ENCODE results near the gene RUFY3. TPM values are rescaled to one million over a fixed set of nuclear protein-coding genes. Genes with fewer than 3 reads are reported as not detected.

Gene RUFY3
- total and polyA plus RNA-seq, 9 of the 15 experiments (the other 6 are each of a cell fraction or from before 2014, with no cell fraction given), result 4.2 to 31.1 (median 21.5) TPM

- TF ChIP-seq ZNF175 (CRISPR knock-in tag; IDR thresholded peaks at IDR 0.05; ENCODE audit: low read depth), result no peak
- TF ChIP-seq MAFF (IDR thresholded peaks at IDR 0.05; ENCODE audit: low read length), result peak; percentile 95
- no peak for TF ChIP-seq STAT6 (CRISPR knock-in tag; IDR thresholded peaks at IDR 0.05)
- no peak for TF ChIP-seq NCOA4 (IDR thresholded peaks at IDR 0.05; ENCODE audit: partially characterized antibody)
- TF ChIP-seq STAT5A (IDR thresholded peaks at IDR 0.05; ENCODE audit: borderline replicate concordance, low read length), result no peak
- no peak for TF ChIP-seq TARDBP (IDR thresholded peaks at IDR 0.05)
- no peak for TF ChIP-seq MTA3 (IDR thresholded peaks at IDR 0.05; ENCODE audit: borderline replicate concordance)
- TF ChIP-seq HOXB6 (CRISPR knock-in tag; IDR thresholded peaks at IDR 0.05; ENCODE audit: borderline replicate concordance), result no peak
- TF ChIP-seq ATF6 (CRISPR knock-in tag; IDR thresholded peaks at IDR 0.05), result no peak
- no peak for TF ChIP-seq PATZ1 (CRISPR knock-in tag; IDR thresholded peaks at IDR 0.05; ENCODE audit: borderline replicate concordance)
- TF ChIP-seq POLR2B (IDR thresholded peaks at IDR 0.05; ENCODE audit: low read depth, partially characterized antibody), result no peak
- no peak for TF ChIP-seq ATF2 (CRISPR knock-in tag; IDR thresholded peaks at IDR 0.05)
- no peak for TF ChIP-seq CHD1 (IDR thresholded peaks at IDR 0.05; ENCODE audit: low read length)
- no peak for TF ChIP-seq ESRRA (IDR thresholded peaks at IDR 0.05; ENCODE audit: borderline replicate concordance, low read depth)
- TF ChIP-seq MCM7 (IDR thresholded peaks at IDR 0.05), result no peak
- TF ChIP-seq ASH1L (IDR thresholded peaks at IDR 0.05; ENCODE audit: borderline replicate concordance, low read depth, partially characterized antibody), result no peak
- no peak for TF ChIP-seq CCAR2 (IDR thresholded peaks at IDR 0.05; ENCODE audit: low read depth, low read length)
- TF ChIP-seq GABPA (tag; conservative IDR thresholded peaks at IDR 0.05; ENCODE audit: low read depth), result no peak
Measured at GRCh38 chr4:70855464-70855863, 133.7 kb downstream of the RUFY3 start (continued).

Measured in K562 (cell line).